ENCODE results near the gene SLC38A10.

Gene SLC38A10

GRCh38 chr17:81251709-81252301, 43.3 kb downstream of the SLC38A10 start:
- no peak for DNase-seq

GRCh38 chr17:81251094-81251708, 43.9 kb downstream of the SLC38A10 start:
- DNase-seq, result no peak

- DNase-seq, result no peak
These were observed 44.6 kb downstream of the SLC38A10 start for GRCh38 chr17:81250286-81251093.

GRCh38 chr17:81249223-81250040, 45.7 kb downstream of the SLC38A10 start:
- DNase-seq, result no peak

- no peak for DNase-seq
These were observed 46.5 kb downstream of the SLC38A10 start for GRCh38 chr17:81248649-81249048.

- no peak for DNase-seq
These were observed 47.6 kb downstream of the SLC38A10 start for GRCh38 chr17:81247339-81247990.

GRCh38 chr17:81246679-81247338, 48.3 kb downstream of the SLC38A10 start:
- DNase-seq, result no peak

GRCh38 chr17:81246343-81246670, 48.8 kb downstream of the SLC38A10 start:
- DNase-seq, result no peak

GRCh38 chr17:81245665-81246342, 49.3 kb downstream of the SLC38A10 start:
- no peak for DNase-seq

- no peak for DNase-seq
These were observed 50.0 kb downstream of the SLC38A10 start for GRCh38 chr17:81245024-81245664.

- DNase-seq, result no peak
These were observed 50.6 kb downstream of the SLC38A10 start for GRCh38 chr17:81244358-81245023.

GRCh38 chr17:81243333-81243664, 51.8 kb downstream of the SLC38A10 start:
- DNase-seq, result no peak

GRCh38 chr17:81242421-81243332, 52.4 kb downstream of the SLC38A10 start:
- no peak for DNase-seq

GRCh38 chr17:81241648-81242420, 53.3 kb downstream of the SLC38A10 start:
- DNase-seq, result peak; percentile 56 to 65

- no peak for DNase-seq
These were observed 53.9 kb downstream of the SLC38A10 start for GRCh38 chr17:81241203-81241602.

- DNase-seq, result no peak
These were observed 54.3 kb downstream of the SLC38A10 start for GRCh38 chr17:81240761-81241160.

- DNase-seq, result peak; percentile 35 to 39
These were observed 55.2 kb downstream of the SLC38A10 start for GRCh38 chr17:81239714-81240555.

Data from CD4-positive, alpha-beta T cell treated with Interleukin-4 for 1 hour (primary cell).